Subcutaneous adipose tissue (tissue), 4 donors: ENCODE results near the gene FFAR2. TPM values are rescaled to one million over a fixed set of nuclear protein-coding genes. Genes with fewer than 3 reads are reported as not detected.

ENCODE experiments used
- total RNA-seq, 4 donors: library from RNA; depleted of rRNA; stranded (reverse); fragments of >200 nt; gene quantifications; one replicate each; pipeline ENCODE4 v1.1.0, GENCODE V29; 2016
- TF ChIP-seq, protein P1 (sequence below): fragments of 450-650 bp; IDR thresholded peaks from one replicate; pipeline ENCODE4 v1.5.1; 2016; ENCODE audit warnings: low read depth, mild to moderate bottlenecking, control low read depth, antibody characterized with exemption, moderate library complexity

FFAR2 gene
- total RNA-seq, 4 donors from 2014 or later = 0.38 to 1.5 TPM; not detected in 2

DNA sequence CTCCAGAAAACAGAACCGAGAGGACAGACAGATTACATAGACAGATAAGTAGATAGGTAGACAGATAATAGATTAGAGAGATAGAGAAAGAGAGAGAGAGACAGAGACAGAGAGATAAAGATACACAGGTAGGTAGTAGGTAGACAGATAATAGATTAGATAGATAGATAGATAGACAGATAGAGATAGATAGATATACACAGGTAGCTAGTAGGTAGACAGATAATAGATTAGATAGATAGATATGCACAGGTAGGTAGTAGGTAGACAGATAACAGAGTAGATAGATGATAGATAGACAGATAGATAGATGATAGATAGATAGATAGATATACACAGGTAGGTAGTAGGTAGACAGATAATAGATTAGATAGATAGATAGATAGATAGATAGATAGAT, 10.1 kb downstream of the FFAR2 start:
- TF ChIP-seq, protein P1, sequence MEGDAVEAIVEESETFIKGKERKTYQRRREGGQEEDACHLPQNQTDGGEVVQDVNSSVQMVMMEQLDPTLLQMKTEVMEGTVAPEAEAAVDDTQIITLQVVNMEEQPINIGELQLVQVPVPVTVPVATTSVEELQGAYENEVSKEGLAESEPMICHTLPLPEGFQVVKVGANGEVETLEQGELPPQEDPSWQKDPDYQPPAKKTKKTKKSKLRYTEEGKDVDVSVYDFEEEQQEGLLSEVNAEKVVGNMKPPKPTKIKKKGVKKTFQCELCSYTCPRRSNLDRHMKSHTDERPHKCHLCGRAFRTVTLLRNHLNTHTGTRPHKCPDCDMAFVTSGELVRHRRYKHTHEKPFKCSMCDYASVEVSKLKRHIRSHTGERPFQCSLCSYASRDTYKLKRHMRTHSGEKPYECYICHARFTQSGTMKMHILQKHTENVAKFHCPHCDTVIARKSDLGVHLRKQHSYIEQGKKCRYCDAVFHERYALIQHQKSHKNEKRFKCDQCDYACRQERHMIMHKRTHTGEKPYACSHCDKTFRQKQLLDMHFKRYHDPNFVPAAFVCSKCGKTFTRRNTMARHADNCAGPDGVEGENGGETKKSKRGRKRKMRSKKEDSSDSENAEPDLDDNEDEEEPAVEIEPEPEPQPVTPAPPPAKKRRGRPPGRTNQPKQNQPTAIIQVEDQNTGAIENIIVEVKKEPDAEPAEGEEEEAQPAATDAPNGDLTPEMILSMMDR = no peak

DNA sequence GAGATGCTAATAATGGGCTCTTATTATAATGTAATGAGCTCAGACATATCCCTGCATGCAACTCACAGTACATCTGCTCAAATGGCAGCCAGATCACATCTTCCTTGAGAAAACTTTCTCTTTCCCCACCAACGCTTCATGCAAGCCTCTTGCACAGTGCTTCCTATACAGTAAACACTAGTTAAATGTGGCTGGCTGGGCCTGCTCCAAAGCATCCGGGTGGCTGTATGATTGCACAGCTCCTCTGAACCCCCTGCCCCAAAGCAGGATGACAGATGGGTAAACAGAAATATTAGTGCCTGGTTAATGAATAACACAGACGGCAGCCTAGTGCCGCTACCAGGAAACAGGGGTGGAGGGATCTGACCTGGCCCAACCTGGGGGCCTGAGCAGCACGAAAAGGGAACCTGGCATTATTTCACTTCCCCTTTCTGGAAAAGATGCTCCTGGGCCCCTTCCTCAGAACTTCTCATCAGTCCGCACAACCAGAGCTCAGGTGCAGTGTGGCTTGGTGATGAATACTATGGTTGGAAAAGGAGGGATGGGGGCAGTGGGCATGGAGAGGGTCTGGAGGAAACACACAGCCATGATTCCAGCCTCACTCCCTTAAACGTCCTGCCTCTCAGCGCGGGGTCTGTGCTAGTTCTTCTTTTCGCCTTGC, 10.8 kb downstream of the FFAR2 start:
- TF ChIP-seq, protein P1 = no peak

DNA sequence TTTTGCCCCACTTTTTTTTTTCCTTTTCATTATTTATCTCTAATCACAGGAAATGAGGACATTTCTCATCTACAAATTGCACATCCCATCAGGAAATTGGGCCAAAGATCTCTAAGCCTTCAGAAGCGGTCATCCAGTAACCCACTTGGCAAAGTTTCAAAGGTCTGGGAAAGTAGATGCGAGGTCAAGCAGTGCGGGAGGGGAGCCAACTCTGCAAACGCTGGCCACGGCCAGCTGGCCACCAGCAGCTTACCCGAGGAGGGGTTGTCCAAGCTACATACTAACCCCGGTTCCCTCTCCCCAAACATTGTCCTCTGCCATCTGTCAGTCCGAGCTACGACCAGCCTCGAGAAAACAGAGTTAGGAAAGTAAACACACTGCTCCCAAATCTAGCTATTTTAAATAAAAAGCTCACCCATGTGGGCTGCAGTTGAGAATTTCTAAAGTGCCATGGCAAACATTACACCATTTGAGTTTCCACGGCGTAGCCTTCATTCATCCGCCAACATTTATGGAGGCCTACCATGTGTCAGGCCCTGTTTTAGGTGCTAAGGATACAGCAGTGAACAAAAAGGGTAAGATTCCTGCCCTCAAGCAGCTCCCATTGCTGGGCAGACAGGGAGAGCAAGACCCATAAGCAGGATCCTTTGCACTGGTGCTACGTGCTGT, 11.5 kb downstream of the FFAR2 start:
- TF ChIP-seq, protein P1 = no peak

DNA sequence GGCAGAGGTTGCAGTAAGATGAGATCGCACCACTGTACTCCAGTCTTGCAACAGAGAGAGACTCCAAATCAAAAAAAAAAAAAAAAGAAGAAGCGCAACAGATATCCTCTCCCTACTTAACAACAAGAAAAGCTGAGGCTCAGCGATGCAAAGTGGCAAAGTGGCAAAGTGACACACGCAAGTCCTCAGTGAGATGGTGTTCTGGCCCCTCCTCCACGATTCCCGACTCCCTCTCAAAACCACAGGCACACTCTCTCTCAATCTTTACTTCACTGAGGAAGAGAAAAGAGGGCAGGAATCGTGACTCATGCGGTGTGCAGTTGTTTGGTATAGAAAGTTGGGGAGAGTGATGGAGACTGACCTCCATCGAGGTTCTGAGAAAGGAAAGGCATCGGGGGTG, 12.6 kb downstream of the FFAR2 start:
- TF ChIP-seq, protein P1 = no peak

DNA sequence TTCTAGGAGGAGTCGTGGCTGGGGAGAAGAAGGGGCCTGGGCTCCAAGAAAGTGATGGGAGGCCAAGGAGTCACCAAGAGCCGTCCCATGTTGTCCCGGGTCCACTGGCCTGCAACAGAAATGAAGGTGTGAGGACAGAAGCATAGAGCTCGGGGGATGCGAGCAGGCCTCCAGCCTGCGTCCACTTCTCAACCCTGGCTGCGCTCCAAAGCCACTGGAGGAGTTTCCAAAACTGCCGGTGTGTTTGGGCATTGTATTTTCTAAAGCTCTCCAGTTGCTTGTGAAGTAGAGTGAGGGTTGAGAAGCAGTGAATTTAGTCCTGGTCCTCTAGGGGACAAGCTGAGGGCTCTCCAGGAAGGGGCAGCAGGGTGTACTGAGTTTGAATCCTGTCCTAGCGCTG, 13.0 kb downstream of the FFAR2 start:
- TF ChIP-seq, protein P1 = no peak

DNA sequence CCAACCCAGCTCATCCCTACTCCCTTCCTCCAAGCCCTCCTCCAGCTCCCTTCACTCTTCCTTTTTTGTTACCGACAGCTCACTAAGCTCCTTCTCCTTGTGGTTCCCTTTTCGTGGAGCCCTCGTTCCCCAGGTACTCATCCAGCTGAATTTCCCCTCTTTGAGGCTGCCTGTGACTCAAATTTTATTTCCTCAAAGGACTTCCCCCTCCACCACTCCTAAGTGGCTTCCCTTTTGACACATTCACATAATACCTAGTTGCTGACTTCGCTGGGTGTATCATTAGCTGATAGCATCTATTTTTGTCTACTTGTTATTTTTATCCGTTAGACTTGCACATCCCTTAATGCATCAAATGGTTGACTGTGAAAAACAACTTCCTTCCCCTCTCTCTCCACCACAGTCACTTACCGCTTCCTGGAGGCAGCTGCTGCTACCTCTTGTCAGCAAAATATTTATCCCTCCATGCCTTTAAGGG, 14.5 kb downstream of the FFAR2 start:
- TF ChIP-seq, protein P1 = no peak

- TF ChIP-seq, protein P1 = no peak
These were observed 18.2 kb downstream of the FFAR2 start for GRCh38 chr19:35466259-35466658.
